Heart right ventricle (tissue), 16 donors: Measurements from ENCODE around the gene PTPRN2. TPM values are rescaled to one million over a fixed set of nuclear protein-coding genes. Genes with fewer than 3 reads are reported as not detected.

Experiments
- ATAC-seq, 8 donors: fragments of 200-7000 bp; cut with Tn5 transposase; one replicate each; pipeline ENCODE4 v1.9.1; 2020; ENCODE audit warnings: mild to moderate bottlenecking in 8 of 8, moderate library complexity in 8 of 8, moderate number of reproducible peaks in 1 of 8
- DNase-seq, 2 donors: peaks; one replicate each; pipeline ENCODE4 v3.0.0-alpha.2; 2020
- H3K27ac ChIP-seq, 10 donors: fragments of 200-600 bp; sonication (generic) in 2 of 10; one replicate each; pipeline versions ENCODE4 v1.5.0 to v1.8.0; 2020 to 2022; ENCODE audit warnings: mild to moderate bottlenecking in 3 of 10
- H3K27me3 ChIP-seq, 7 donors: fragments of 200-600 bp; one replicate each; pipeline ENCODE4 v1.8.0; 2021 to 2022; ENCODE audit warnings: mild to moderate bottlenecking in 2 of 7
- H3K36me3 ChIP-seq, 9 donors: fragments of 200-600 bp; sonication (generic) in 1 of 9; one replicate each; pipeline versions ENCODE4 v1.5.0 to v1.8.0; 2020 to 2022; ENCODE audit warnings: mild to moderate bottlenecking in 2 of 9
- H3K4me1 ChIP-seq, 9 donors: fragments of 200-600 bp; sonication (generic) in 1 of 9; one replicate each; pipeline versions ENCODE4 v1.5.0 to v1.8.0; 2020 to 2022; ENCODE audit warnings: mild to moderate bottlenecking in 4 of 9
- H3K4me3 ChIP-seq, 10 donors: fragments of 200-600 bp; sonication (generic) in 2 of 10; one replicate each; pipeline versions ENCODE4 v1.5.0 to v1.8.0; 2020 to 2022; ENCODE audit warnings: mild to moderate bottlenecking in 7 of 10, moderate library complexity in 2 of 10
- H3K9me3 ChIP-seq, 11 donors: fragments of 200-600 bp in 10 of 11; sonication (generic) in 2 of 11; one replicate each; pipeline versions ENCODE4 v1.5.0 to v1.8.0; 2013 to 2022; ENCODE audit warnings: mild to moderate bottlenecking in 2 of 11, control low read depth in 1 of 11, moderate library complexity in 1 of 11
- WGBS, 2 donors: extraction: QIAGEN DNeasy Blood & Tissue Kit; methylation state at CpG; one replicate each; pipeline ENCODE4 v1.1.7; 2013; ENCODE audit warnings: inconsistent platforms in 1 of 2; 5-methylcytosine and 5-hydroxymethylcytosine counted together
- intact Hi-C, 10 donors: fragments of 100-400 bp; cut with DNase I; formaldehyde crosslinking; loops; one replicate each; pipeline versions ENCODE4 v1.11.1 to v1.14.2; 2022
- polyA plus RNA-seq, 2 donors: library from polyadenylated mRNA; stranded (reverse); fragments of 200-250 nt; gene quantifications; one replicate each; pipeline ENCODE4 v1.2.3, GENCODE V29; 2013
- total RNA-seq, 10 donors: library from RNA; stranded (reverse); fragmentation: NEBNext Ultra II Directional in 3 of 10; extraction: Animal tissue kit (Norgen Biotek cat#: 25700) in 3 of 10; gene quantifications; one replicate each; pipeline versions ENCODE4 v1.2.1 to v1.2.4, GENCODE V29; 2021 to 2023
- TF ChIP-seq, protein P1 (sequence below), 9 donors: fragments of 200-600 bp; sonication (generic) in 2 of 9; IDR thresholded peaks; one replicate each; pipeline versions ENCODE4 v1.5.0 to v1.8.0; 2021 to 2022; ENCODE audit warnings: antibody characterized with exemption in 9 of 9, mild to moderate bottlenecking in 5 of 9, moderate library complexity in 1 of 9
- donor health status: Arrhythmogenic right ventricular cardiomyopathy.
- donor health status: ischemic (EF 13 %, LVEDD 7.1; RV severe dilation, severe dysfunction).
- donor health status: healthy with polysubstance abuse.
- donor health status: DM: no; HTN: yes; CAD: no.
- donor health status: DM: no; HTN: no; CAD: no.
- donor health status: ischemic (EF 25% LVEDD 6.9; RV normal size, moderate dysfunction).
- donor health status: ischemic (EF 25% LVEDD 5.7; RV mildly dilated, moderate dysfunction).
- donor health status: healthy.
- donor health status: DM: yes; HTN: yes; CAD: no.
- donor health status: Ischemic cardiomyopathy.
- donor health status: ischemic (EF 35%, LVEDD 5.7; RV mildly dilated, moderate dysfunction).
- donor health status: nonischemic (EF 11% LVEDD 7.7; RV severe dilation, severe dysfunction).
- donor health status: DM: yes; HTN: yes; CAD: no.
- donor health status: PGD.
- donor health status: ischemic (EF 29% LVEDD 5.4; RV normal size, mild dysfunction).
- donor health status: nonischemic (EF 23%, LVEDD 6.1; RV moderate dilation, normal function).

Gene PTPRN2
- total and polyA plus RNA-seq, 12 donors, result 0.82 to 1.8 (median 1.3) TPM

DNA sequence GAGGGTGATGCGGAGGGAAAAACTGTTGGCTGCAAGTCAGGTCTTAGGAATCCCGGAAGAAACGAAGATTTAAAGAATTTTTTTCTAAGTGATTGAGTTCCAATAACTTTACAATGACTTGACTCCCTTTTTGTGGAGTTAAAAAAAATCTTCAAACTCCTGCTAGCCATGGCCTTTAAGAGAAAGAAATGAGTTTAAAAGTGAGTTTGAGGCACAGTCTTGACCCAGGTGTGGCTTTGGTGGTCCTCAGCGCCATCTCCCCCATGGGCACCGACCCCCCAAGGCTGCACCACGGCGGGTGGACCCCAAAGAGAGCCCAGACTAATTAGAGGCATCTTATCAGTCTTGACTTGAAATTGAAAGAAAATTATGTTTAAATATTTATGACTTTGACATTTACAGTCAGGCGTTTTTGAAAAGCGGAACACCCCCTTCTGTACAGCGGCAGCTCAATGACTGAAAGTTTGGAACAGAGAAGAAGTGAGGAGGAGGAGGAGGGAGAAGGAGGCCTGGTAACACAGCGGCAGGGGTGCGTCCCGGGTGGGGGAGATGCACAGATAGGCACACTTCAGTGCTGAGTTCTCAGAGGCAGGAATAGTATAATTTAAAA lies 901.2 kb downstream of the PTPRN2 start:
- 15 to 18% methylated on average over 13 of the region's 13 CpGs for WGBS, 2 donors
- H3K4me3 ChIP-seq, result no peak overlapping the region
- ATAC-seq, result no peak
- no peak overlapping the region for H3K27ac ChIP-seq
- no peaks in the 10 kb centered on the region for H3K9me3 ChIP-seq
- H3K27me3 ChIP-seq, result peaks cover 45 to 97% (median 96%) of the 10 kb centered on the region in 7 donors
- peaks cover 0 to 42% (median 40%) of the 10 kb centered on the region in 9 donors for H3K4me1 ChIP-seq
- intact Hi-C loops, result no loop called here
- TF ChIP-seq, protein P1, sequence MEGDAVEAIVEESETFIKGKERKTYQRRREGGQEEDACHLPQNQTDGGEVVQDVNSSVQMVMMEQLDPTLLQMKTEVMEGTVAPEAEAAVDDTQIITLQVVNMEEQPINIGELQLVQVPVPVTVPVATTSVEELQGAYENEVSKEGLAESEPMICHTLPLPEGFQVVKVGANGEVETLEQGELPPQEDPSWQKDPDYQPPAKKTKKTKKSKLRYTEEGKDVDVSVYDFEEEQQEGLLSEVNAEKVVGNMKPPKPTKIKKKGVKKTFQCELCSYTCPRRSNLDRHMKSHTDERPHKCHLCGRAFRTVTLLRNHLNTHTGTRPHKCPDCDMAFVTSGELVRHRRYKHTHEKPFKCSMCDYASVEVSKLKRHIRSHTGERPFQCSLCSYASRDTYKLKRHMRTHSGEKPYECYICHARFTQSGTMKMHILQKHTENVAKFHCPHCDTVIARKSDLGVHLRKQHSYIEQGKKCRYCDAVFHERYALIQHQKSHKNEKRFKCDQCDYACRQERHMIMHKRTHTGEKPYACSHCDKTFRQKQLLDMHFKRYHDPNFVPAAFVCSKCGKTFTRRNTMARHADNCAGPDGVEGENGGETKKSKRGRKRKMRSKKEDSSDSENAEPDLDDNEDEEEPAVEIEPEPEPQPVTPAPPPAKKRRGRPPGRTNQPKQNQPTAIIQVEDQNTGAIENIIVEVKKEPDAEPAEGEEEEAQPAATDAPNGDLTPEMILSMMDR (IDR thresholded peaks at IDR 0.05), result no peak
- no peak for DNase-seq
- H3K36me3 ChIP-seq, result peaks cover 0 to 4% (median 0%) of the 10 kb centered on the region in 9 donors

DNA sequence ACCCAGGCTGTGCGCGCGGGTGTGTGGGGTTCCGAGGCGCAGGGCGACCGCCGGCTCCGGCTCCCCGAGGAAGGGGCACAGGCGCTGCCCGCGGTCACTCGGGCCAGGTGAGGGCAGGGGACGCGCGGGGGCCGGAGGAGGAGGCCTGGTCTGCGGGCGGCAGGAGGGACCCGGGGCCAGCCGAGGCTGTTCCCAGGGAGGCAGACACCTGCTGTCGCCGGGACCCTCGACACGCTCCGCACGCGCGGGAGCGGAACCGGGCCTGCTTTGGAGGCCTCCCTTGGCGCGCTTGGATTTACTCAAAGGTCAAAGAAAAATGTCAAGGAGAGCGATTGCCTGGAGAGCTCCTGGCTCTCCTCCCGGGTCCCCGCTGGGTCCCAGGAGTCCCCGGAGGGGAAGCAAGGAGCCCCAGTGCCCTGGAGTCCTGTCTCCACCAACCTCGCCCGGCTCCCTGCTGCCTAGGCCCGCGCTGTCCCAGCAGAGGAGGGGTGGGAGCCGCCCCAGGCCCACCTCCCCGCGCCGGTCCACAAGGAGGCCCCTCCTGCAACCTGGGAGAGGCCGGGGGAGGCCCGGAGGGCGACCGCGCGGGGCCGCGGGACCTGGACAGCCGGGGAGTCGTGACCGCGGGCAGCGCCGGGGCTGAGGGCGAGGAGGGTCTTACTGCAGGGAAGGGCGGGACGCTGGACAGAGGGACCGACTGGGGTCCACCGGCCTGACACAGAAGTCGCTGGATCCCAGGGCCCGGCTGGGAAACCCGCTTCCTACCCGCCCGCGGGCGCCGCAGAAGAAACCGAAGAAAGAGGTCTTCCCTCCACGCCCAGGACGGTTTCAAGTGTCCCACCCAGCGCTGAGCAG lies 902.0 kb downstream of the PTPRN2 start:
- intact Hi-C loops, result no loop called here
- no peak for DNase-seq
- TF ChIP-seq, protein P1 (IDR thresholded peaks at IDR 0.05), result no peak

DNA sequence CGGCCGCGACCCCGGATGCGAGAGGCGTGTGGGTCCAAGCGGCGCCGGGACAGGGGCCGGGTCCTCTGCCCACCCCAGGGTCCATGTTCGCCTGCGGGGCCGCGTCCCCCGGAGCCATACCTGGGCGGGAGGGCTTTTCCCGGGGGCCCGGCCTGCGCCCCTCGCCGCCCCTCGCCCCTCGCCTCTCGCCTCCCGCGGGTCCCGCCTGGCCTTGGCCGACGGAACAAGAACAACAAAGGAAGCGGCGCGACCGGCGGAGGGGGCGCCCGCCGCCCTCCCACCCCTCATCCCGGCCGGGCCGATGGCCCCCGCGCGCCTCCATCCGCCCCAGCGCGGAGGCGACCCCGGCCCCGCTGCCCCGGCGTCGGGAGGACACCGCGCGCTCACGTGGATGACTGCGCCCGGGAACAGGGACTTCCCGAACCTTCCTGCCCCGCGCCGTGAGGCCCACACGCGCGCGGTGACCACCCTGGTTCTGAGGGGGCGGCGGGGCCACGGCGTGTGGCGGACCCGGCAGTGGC lies 902.7 kb downstream of the PTPRN2 start:
- 2% methylated on average over 70 to 72 of the region's 72 CpGs for whole genome bisulfite sequencing, 2 donors
- Histone ChIP-seq H3K9me3 (no peaks in the 10 kb centered on the region), H3K4me1 (peaks cover 0 to 35% (median 33%) of the 10 kb centered on the region in 9 donors), H3K27ac (no peak overlapping the region), H3K4me3 (peak overlapping the region in 7 of 10 donors; percentile 10 to 39 (median 31)), H3K36me3 (peaks cover 0 to 4% (median 0%) of the 10 kb centered on the region in 9 donors), H3K27me3 (peaks cover 45 to 100% (median 100%) of the 10 kb centered on the region in 7 donors)
- intact Hi-C loops, result no loop called here
- DNase-seq (no peak), ATAC-seq (no peak)
- TF ChIP-seq, protein P1 (IDR thresholded peaks at IDR 0.05), result no peak

More for the DNA sequence above, 902.0 kb downstream of the PTPRN2 start:
- Histone ChIP-seq H3K9me3 (no peaks in the 10 kb centered on the region), H3K27ac (no peak overlapping the region), H3K27me3 (peaks cover 45 to 100% (median 98%) of the 10 kb centered on the region in 7 donors), H3K36me3 (peaks cover 0 to 4% (median 0%) of the 10 kb centered on the region in 9 donors), H3K4me3 (no peak overlapping the region), H3K4me1 (peaks cover 0 to 39% (median 37%) of the 10 kb centered on the region in 9 donors)
- 5 to 10% methylated on average over 64 to 77 of the region's 77 CpGs for whole genome bisulfite sequencing, 2 donors
- ATAC-seq, result peak in 1 of 8 donors; percentile 36

DNA sequence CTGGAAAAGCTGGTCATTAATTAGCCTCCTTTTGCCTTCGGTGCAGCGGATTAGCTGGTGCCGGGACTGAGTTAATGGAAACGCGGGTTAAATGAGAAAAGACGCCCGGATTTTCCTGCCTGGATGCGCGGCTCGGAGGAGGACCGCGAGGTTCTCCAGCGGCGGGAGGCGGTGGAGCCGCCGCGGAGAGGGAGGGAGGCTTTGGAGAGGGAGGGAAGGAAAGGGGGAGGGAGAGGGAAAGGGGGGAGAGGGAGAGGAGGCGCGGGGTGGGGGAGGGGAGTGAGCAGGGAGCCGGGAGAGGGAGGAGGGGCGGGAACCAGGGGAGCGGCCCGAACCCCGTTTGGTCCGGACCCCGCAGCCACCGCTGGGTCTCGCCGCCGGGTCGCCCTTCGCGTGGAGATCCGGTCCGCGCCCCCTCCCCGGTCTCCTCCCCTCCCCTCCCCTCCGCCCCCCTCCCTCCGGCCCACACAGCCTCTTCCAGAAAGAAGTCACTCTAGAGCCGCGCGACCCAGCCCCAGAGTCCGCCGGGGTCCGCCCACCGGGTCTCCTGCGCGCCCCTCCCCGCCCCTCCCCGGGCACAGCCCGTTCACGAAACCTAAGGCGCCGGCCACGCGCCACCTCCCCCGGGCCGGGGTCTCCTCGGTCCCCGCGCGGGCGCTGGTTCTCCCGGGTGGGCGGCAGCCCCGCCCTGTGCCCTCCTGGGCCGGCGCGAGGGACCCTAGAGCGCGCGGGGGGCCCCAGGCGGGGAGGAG lies 903.3 kb downstream of the PTPRN2 start:
- WGBS, 2 donors, result 1% methylated on average over 51 to 69 of the region's 74 CpGs
- Histone ChIP-seq H3K27me3 (peaks cover 45 to 100% (median 100%) of the 10 kb centered on the region in 7 donors), H3K9me3 (no peaks in the 10 kb centered on the region), H3K27ac (no peak overlapping the region), H3K4me3 (peak overlapping the region in 8 of 10 donors; percentile 10 to 39 (median 27)), H3K36me3 (peaks cover 0 to 4% (median 0%) of the 10 kb centered on the region in 9 donors), H3K4me1 (peaks cover 0 to 28% (median 26%) of the 10 kb centered on the region in 9 donors)
- TF ChIP-seq, protein P1 (IDR thresholded peaks at IDR 0.05), result no peak
- ATAC-seq (peak in 2 of 8 donors; percentile 40 to 47), DNase-seq (no peak)
- intact Hi-C loops, result no loop called here
